GM19240 (cell line): ENCODE measurements around the gene UNC80.

Experiments used
- DNase-seq: peaks from one replicate; pipeline ENCODE4 v3.0.0; 2011; ENCODE audit warnings: low spot score; ENCODE audit not compliant: insufficient read length

The UNC80 gene

DNA sequence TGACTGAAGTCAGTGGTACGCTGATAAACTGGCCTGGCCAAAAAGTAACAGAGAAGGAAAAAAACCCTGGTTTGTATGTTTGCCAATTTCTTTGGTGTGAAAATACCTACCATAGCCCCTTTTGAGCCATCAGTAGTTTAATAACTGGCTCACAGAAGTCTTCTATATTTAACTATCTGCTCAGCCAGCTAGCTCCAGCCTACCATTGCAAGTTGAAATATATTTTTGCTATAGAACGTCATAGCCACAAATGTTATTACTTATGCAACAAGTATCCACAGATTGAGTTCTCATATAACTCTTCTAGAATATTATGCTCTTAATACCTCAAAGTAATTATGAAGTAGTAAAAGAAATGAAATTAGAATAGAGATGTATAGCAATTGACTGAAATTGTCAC is 256.0 kb downstream of the UNC80 start:
- no peak for DNase-seq

DNA sequence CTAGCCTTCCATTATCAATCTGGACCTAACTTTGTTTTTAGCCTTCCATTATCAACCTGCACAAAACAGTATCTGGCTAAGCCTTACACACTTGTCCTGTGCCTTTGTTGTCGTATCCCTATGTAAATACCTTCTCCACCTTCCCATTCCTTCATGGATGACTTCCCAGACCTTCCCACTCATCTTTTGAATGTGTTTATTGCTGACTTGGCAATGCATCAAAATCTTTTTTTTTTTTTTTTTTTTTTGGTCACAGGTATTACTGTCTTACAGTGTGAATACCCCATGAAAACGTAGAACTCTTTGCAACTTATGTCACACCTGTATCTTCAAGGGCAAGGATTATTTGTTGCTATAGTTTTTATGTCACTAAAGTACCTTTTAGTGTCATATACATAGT is 256.5 kb downstream of the UNC80 start:
- no peak for DNase-seq

DNA sequence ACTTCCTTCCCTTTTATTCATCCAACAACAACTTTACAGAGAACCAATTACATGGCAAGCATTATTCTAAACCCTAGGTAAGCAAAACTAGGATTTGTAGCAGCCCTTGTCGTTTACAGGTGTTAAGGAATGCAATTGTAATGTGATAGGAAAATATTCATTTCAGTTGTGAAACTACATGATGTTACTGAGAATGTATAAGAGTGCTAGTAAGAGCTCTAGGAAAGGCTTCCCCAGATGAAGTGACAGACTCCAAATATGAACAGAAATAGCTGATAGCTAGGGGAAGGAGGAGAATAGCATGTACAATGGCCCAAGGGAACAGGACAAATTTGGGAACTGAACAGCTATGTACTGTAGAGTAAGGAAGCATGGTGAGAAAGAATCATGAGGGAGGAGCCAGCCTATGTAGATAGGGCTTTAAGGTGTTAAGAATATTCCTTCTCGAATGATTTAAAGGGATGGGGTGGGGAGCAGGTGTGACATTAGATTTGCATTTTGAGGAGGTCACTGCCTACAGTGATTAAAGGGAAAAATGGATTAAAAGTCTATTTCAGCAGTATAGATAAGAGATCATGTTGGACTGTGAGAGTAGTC is 262.6 kb downstream of the UNC80 start:
- DNase-seq: no peak

DNA sequence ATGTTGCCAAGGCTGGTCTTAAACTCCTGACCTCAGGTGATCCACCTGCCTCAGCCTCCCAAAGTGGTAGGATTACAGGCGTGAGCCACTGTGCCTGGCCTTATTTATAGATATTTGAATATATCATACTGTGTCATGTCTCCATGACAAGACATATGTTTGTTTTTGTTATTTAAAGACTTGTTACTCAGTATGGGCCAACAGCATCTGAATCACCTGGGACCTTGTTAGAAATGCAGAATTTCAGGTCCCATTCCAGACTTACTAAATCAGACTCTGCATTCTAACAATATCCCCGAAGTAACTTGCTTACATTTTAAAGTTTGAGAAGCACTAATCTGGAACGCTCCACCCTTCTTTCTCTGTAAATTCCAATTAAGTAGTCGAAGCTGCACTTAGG is 264.0 kb downstream of the UNC80 start:
- no peak for DNase-seq

DNA sequence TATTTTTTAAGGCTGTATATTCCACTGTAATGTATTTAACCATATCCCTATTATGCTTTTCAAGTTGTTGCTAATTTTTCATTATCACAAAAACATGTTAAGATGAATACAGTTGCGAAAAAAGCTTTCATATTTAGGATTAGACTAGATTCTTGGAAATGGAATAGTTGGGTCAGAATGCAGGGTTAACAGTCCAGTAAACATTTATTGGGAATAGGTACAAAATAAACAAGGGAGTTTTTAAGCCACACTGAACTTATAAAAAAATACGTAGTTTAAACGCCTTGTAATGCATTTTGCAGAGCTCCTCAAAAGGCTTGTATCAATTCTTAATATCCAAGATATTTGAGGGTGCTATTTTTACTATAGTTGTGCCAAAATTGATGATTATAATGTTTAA is 266.4 kb downstream of the UNC80 start:
- no peak for DNase-seq

DNA sequence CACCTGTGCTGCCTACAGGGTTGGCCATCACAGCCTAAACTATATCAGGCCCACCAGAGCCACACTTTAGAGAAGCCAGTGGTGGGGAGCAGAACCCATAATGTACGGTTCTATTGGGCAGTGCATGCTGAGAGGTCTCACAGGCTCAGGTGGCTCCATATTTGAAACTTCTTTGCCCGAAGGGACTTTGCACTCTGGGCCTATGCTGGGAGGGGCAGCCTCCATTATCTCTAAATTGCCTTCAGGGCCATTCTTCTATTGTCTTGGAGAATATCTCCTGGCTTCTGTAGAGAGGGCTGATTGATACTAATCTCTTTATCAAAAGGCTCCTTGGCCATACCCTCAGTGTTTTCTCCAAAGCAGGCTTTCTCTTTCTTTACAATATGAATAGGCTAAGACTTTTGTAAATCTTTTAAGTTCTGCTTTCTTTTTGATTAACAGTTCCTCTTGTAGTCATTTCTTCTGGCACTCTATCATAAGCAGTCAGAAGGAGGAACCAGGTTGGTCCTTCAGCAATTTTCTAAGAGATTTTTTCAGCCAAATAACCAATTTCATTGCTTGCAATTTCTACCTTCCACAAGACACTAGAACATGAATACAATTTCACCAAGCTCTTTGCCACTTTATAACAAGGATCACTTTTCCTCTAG is 275.3 kb downstream of the UNC80 start:
- no peak for DNase-seq
